GM12892 (cell line): ENCODE data around the gene SDC3.

Source experiments
- POLR2A ChIP-seq: IDR thresholded peaks from 2 replicates; pipeline ENCODE4 v1.6.1; 2011; ENCODE audit warnings: low read depth, low read length, control low read depth
- TAF1 ChIP-seq: IDR thresholded peaks from 2 replicates; pipeline ENCODE4 v1.6.1; 2011; ENCODE audit warnings: low read depth, mild to moderate bottlenecking, control low read depth, low read length, borderline replicate concordance

DNA sequence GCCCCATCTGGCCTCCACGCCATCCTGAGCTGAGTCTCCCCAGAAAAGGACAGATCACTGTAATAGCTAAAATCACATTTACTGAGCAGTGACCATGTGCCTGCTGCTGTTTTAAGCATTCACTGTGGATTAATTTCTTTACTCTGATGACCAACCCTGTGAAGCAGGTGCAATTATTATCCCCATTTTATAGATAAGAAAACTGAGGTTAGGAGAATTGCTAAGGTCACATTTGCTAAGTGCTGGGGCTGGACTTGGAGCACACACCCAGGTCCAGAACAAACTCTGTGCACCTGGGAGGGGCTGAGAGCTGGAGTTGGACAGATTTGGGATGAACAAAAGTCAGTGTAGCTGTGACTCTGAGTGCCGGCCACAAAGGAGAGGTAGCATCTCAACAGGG is 58.0 kb downstream of the SDC3 start:
- TF ChIP-seq TAF1: no peak
- no peak for TF ChIP-seq POLR2A
